ENCODE data around the gene CDR2. TPM values are rescaled to one million over a fixed set of nuclear protein-coding genes. Genes with fewer than 3 reads are reported as not detected.
"Not testable (repeated sequence)": the region's sequence is repeated elsewhere in the genome, so short reads cannot be mapped to it uniquely, and the experiment has no call there.

CDR2 gene
- total RNA-seq, 1 donor from 2014 or later: 28.0 TPM

DNA sequence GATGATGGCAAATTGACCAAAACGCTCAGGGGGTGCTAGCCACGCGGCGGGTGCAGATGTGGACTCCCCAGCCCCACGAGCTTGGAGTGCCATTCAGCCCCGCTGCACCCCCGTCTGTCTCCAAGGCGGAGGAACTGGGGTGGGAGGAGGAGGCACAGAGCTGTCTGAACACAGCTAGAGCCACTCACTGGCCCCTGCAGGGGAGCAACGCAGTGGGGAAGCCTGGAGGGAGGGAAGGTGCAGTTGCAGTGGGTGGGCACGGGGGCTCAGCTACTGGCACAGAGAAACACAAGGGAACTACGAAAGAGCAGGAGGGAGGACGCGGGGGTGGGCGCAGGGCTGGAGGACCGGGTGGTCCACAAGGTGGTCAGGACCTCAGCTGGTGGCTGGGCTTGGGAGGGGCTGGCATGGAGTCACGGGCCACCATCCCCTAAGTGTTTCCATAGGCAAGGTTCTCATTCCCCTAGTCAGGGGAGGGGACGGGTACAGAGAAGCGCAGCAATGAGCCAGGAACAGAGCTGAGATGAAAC, 46.3 kb upstream of the CDR2 start:
- no peaks in the 10 kb centered on the region for H3K9me3 Mint-ChIP-seq
- TF ChIP-seq EZH2phosphoT487 (IDR thresholded peaks at IDR 0.05) (no peak), EZH2 (IDR thresholded peaks at IDR 0.05) (no peak)
- TF ChIP-seq, protein P1, sequence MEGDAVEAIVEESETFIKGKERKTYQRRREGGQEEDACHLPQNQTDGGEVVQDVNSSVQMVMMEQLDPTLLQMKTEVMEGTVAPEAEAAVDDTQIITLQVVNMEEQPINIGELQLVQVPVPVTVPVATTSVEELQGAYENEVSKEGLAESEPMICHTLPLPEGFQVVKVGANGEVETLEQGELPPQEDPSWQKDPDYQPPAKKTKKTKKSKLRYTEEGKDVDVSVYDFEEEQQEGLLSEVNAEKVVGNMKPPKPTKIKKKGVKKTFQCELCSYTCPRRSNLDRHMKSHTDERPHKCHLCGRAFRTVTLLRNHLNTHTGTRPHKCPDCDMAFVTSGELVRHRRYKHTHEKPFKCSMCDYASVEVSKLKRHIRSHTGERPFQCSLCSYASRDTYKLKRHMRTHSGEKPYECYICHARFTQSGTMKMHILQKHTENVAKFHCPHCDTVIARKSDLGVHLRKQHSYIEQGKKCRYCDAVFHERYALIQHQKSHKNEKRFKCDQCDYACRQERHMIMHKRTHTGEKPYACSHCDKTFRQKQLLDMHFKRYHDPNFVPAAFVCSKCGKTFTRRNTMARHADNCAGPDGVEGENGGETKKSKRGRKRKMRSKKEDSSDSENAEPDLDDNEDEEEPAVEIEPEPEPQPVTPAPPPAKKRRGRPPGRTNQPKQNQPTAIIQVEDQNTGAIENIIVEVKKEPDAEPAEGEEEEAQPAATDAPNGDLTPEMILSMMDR (IDR thresholded peaks at IDR 0.05): no peak
- Histone ChIP-seq H3K4me3 (no peak overlapping the region), H3K36me3 (no peaks in the 10 kb centered on the region), H3K9ac (no peak overlapping the region), H3K4me1 (no peaks in the 10 kb centered on the region), H3K79me2 (ENCODE audit: low read depth) (no peaks in the 10 kb centered on the region), H3F3A (ENCODE audit: low read depth) (no peaks in the 10 kb centered on the region), H3K4me2 (no peak overlapping the region), H2AFZ (replicated peaks) (no peak overlapping the region), H3K27ac (no peak overlapping the region), H3K27me3 (no peaks in the 10 kb centered on the region), H3K9me3 (ENCODE audit: low read depth) (no peaks in the 10 kb centered on the region), H4K20me1 (ENCODE audit: low read depth) (no peaks in the 10 kb centered on the region)
- H3K27ac Mint-ChIP-seq: no peak overlapping the region
- no peaks in the 10 kb centered on the region for H3K4me1 Mint-ChIP-seq
- no peaks in the 10 kb centered on the region for H3K27me3 Mint-ChIP-seq (ENCODE audit: insufficient read depth, low read depth)
- H3K4me3 Mint-ChIP-seq: no peak overlapping the region
- peaks cover 4% of the 10 kb centered on the region for H3K36me3 Mint-ChIP-seq
- DNase-seq (ENCODE audit: low spot score): no peak

DNA sequence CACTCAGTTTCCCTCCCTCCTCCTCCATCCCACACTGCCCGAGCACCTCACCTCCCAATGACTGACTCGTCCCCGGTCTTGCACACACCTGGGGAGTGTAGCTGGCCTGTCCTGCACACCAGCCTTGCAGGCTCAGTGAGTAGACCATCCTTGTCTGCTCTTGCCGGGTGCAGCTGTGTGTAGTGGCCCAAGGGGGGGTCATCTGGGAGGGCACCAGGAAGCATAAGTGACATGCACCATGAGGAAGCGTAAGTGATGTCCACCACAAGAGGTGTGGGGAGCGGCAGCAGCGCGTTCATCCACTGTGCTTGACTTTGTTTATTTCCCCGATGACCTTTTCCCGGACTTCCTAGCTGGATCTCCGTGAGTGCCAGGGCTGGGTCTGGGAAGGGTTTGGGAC, 45.5 kb upstream of the CDR2 start:
- no peak overlapping the region for H3K4me3 ChIP-seq

DNA sequence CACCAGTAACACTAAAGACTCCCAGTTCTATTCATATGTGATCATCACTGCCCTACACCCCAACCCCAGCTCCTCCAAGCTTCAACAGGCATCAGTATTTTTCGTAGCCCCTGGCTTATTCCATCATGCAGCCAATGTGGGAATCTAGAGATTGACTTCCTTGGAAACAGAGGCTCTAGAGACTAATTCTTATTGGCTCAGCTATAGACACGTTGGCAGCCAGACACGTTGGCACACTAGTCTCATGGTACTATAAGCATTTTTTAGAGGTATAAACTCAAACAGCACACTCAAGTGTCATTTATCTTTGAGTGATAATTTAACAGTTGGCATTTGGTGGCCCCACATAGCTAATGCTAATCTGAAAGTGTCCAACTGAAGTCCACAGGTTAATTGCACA, 44.4 kb upstream of the CDR2 start:
- no peaks in the 10 kb centered on the region for H3F3A ChIP-seq (ENCODE audit: low read depth)
- no peaks in the 10 kb centered on the region for H3K9me3 ChIP-seq (ENCODE audit: low read depth)
- H3K4me2 ChIP-seq: no peak overlapping the region
- H3K4me1 Mint-ChIP-seq: no peaks in the 10 kb centered on the region
- H3K4me3 ChIP-seq: no peak overlapping the region
- H3K27ac Mint-ChIP-seq: no peak overlapping the region
- no peaks in the 10 kb centered on the region for H4K20me1 ChIP-seq (ENCODE audit: low read depth)
- no peaks in the 10 kb centered on the region for H3K4me1 ChIP-seq
- no peak overlapping the region for H2AFZ ChIP-seq (replicated peaks)
- H3K79me2 ChIP-seq (ENCODE audit: low read depth): no peaks in the 10 kb centered on the region
- H3K27ac ChIP-seq: no peak overlapping the region
- H3K36me3 ChIP-seq: no peaks in the 10 kb centered on the region
- DNase-seq (ENCODE audit: low spot score): no peak
- TF ChIP-seq EZH2 (IDR thresholded peaks at IDR 0.05) (no peak), EZH2phosphoT487 (IDR thresholded peaks at IDR 0.05) (no peak)
- TF ChIP-seq, protein P1 (IDR thresholded peaks at IDR 0.05): no peak
- no peaks in the 10 kb centered on the region for H3K9me3 Mint-ChIP-seq
- H3K4me3 Mint-ChIP-seq: no peak overlapping the region
- H3K27me3 ChIP-seq: no peaks in the 10 kb centered on the region
- no peaks in the 10 kb centered on the region for H3K27me3 Mint-ChIP-seq (ENCODE audit: insufficient read depth, low read depth)
- peaks cover 4% of the 10 kb centered on the region for H3K36me3 Mint-ChIP-seq
- no peak overlapping the region for H3K9ac ChIP-seq

More for the DNA sequence above, 45.5 kb upstream of the CDR2 start:
- DNase-seq (ENCODE audit: low spot score): no peak
- no peaks in the 10 kb centered on the region for H4K20me1 ChIP-seq (ENCODE audit: low read depth)
- H2AFZ ChIP-seq (replicated peaks): no peak overlapping the region
- no peak overlapping the region for H3K4me3 Mint-ChIP-seq
- H3K79me2 ChIP-seq (ENCODE audit: low read depth): no peaks in the 10 kb centered on the region
- no peak overlapping the region for H3K27ac ChIP-seq
- H3K27ac Mint-ChIP-seq: no peak overlapping the region
- no peak overlapping the region for H3K9ac ChIP-seq
- H3F3A ChIP-seq (ENCODE audit: low read depth): no peaks in the 10 kb centered on the region
- H3K27me3 Mint-ChIP-seq (ENCODE audit: insufficient read depth, low read depth): no peaks in the 10 kb centered on the region
- no peak overlapping the region for H3K4me2 ChIP-seq
- H3K4me1 Mint-ChIP-seq: no peaks in the 10 kb centered on the region
- H3K4me1 ChIP-seq: no peaks in the 10 kb centered on the region
- no peaks in the 10 kb centered on the region for H3K27me3 ChIP-seq
- H3K36me3 ChIP-seq: no peaks in the 10 kb centered on the region
- no peaks in the 10 kb centered on the region for H3K9me3 Mint-ChIP-seq
- no peaks in the 10 kb centered on the region for H3K9me3 ChIP-seq (ENCODE audit: low read depth)
- peaks cover 4% of the 10 kb centered on the region for H3K36me3 Mint-ChIP-seq
- TF ChIP-seq EZH2 (IDR thresholded peaks at IDR 0.05): no peak

DNA sequence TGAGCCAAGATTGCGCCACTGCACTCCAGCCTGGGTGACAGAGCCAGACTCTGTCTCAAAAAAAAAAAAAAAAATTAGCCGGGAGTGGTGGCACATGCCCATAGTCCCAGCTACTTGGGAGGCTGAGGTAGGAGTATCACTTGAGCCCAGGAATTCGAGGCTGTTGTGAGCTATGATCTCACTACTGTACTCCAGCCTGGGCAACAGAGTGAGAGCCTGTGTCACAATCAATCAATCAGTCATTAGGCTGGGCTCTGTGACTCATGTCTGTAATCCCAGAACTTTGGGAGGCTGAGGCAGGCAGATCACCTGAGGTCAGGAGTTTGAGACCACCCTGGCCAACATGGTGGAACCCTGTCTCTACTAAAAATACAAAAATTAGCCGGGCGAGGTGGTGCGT, 43.4 kb upstream of the CDR2 start:
- H3K27ac Mint-ChIP-seq; H4K20me1 ChIP-seq (ENCODE audit: low read depth); H3K27me3 ChIP-seq; H3K4me2 ChIP-seq; H3K27me3 Mint-ChIP-seq (ENCODE audit: insufficient read depth, low read depth); H2AFZ ChIP-seq (replicated peaks); H3K4me3 ChIP-seq; H3K4me1 Mint-ChIP-seq; H3K79me2 ChIP-seq (ENCODE audit: low read depth); H3K36me3 Mint-ChIP-seq; H3K9me3 Mint-ChIP-seq; H3F3A ChIP-seq (ENCODE audit: low read depth); H3K4me1 ChIP-seq; H3K27ac ChIP-seq; H3K4me3 Mint-ChIP-seq; H3K9me3 ChIP-seq (ENCODE audit: low read depth); DNase-seq (ENCODE audit: low spot score); H3K9ac ChIP-seq; H3K36me3 ChIP-seq: not testable (repeated sequence)

Measured in neural progenitor cell (in vitro differentiated cells).